NCI-H524 (cell line): Measurements from ENCODE around the gene OPCML.
A peak's percentile ranks its signal among the peaks of the same experiment; 100 is the strongest.

Source experiments
- DNase-seq, 2 experiments: peaks; one replicate each; lab custom pipeline; 2025; lab: John Stamatoyannopoulos, UW

OPCML gene

DNA sequence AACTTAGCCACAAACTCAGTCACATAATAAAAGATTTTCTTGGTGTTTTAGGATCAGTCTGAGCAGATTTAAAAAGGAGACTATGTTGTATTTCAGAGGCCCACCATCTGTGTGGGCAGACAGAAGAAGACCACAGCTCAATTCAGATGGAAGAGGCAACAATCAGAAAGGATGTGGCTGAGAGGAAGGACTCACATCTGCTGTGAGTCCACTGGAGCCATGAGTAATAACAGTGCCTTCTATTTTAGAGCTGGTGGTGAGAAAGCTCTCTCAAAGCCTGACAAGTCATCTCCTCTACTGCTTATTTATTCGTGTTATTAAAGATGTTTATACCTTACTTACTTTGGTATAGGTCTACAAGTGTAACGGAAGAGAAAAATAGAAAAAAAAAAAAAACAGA is 357.2 kb downstream of the OPCML start:
- DNase-seq: no peak

DNA sequence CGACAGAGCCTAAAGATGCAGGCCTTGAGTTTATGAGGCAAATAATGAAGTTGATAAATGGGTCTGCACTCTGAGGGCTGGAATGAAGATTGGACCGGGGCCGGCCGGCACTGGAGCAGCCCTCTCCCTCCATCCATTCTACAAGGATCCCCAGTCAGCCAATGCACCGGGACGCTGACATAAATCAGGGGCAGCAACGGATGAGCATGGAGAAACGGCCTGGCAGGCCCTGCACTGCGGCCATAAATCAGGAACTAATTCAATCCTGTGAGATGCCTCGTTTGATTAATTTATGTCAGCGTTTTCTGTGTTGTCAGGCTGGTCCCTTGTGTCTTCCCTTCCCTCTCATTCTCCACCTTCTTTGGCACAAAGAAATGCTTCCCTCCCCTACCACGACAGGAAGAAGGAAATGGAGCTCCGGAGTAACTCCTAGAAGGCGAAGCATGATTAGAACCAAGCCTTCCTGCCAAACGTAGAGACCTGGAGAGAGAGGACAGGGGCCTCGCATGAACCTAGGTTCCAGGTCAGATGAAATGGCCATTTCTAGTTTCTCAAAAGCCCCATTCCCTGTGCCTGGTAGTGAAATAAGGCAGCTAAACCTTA is 358.4 kb downstream of the OPCML start:
- DNase-seq: no peak

DNA sequence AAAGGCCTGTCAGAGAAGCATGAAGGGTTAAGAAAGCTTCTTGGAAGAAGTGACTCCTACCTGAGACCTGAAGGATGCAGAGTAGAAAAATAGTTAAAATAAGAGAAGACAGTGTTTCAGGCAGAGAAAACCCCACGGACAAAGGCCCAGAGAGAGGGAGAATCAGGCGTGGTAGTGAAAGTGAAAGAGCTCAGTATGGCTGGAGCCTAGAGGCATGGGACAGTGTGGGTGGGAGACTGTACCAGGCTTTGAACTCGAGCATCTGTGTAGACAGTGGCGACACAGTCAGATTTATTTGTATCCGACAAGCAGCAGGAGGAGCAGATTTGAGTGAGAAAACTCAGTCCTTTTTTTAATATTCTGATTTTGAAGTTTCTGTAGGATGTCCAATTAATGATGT is 360.0 kb downstream of the OPCML start:
- DNase-seq: no peak

DNA sequence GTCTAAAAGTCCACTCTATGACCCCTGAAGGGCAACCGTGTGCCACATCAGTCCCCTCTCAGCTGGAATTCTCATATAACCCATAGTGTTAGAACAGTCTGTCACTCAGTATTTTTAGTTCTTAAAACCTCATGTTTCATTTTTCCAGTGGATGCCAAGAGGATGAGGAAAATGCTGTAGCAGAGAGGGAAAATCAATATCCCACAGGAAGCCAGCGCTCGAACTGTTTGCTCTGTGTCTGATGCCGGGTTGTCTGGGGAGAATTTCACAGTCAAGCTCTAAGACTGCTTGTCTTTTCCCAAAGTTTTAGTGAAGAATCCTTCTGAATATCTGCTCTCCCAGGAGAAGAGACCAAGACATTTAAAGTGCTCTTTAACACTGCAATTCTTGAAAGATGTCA is 360.9 kb downstream of the OPCML start:
- DNase-seq: no peak

DNA sequence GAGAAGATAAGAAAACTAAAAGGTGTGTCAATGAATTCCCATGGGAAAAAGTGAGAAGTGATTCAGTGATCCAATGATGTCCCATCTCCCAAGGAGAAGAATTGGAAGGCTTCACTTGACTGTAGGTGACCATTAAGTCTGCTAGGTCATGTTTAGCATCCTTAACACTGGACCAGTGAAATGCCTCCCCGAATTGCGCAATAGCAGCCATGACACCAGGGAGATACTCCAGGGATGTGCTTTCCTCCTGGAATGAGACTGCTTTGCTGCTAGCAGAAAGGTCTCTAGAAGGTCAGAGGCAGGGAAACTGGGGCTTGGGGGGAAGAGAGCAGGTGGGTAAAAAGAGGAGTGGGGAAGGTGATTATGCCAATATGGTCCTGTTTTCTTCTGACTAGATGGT is 364.3 kb downstream of the OPCML start:
- DNase-seq: no peak

DNA sequence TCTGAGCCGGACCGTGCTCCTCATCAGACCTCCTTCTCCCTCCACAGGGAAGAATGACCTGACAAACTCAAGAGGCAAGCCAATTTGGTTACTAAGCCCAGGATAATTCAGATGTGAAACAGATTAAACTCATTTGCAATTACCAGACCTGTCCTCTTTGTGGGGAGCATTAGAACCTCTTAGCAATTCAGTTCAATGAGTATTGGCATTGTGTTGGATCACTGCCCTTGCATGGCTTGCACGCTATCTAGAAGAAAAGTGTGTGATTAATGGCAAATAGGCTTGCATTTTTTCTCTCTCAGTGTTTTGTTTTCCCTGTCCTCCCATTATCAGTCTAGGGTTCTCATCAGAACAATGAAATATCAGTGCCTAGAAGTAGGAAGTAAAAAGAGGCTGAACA is 365.6 kb downstream of the OPCML start:
- no peak for DNase-seq

DNA sequence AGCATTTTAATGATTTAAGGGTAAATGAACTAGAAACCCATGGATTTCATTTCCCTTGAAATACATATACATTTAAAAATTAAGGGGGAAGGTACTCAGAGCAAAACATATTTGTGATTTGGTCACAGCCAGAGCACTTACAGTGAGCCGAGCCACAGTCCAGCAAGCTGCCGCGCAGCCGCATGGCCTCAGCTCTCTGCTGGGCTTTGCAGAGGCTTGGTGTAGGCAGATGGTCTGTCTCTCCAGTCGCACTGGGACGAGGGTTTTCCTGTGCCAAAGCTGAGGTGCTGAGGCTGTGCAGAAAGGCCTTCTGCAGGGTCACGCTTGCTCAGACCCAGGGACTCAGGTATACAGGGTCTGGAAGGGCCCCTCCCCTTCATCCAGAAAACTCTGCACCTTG is 367.3 kb downstream of the OPCML start:
- peak; percentile 31 to 68 for DNase-seq

DNA sequence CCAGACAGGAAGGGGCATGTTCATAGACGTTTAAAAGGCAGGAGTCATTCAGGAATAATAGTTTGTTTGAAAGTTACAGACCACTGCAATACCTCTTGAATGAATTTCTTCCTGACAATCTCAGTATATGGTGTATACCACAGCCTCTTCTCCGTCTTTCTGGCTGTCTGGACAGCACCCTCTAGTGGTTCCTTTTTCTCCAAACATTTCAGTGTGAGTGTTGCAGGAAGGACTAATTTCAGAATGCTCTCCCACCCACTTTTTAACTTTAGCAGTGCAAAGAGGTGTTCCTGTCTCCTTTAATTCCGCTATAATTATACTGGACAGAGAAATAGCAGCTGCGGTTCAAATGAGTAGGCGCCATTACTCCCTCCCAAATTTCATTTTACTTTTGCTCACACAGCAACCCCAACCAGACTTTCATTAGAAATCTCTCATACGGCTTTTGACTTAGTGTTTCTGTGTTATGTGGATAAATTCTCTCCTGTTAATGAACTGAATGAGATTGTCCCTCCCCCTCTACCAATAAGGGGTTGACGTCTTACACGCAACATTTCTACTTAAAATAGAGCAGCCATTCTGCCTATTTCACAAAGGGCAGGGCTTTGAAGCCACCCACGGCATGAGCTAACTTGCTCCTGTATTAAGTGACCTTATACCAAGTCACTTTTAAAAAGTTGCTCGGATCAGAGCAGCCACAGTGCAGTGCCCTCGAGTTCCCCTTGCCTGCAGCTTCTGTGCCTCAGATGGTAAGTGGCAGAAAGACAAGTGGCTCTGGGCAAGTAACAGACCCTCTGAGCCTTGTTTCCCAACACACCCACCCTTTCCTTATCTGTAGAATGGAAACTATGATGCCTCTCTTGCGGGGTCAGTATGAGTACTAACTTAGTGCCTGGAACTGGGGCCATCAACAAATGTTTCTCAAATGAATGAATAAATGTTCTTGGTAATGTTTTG is 368.6 kb downstream of the OPCML start:
- peak; percentile 23 to 60 for DNase-seq

DNA sequence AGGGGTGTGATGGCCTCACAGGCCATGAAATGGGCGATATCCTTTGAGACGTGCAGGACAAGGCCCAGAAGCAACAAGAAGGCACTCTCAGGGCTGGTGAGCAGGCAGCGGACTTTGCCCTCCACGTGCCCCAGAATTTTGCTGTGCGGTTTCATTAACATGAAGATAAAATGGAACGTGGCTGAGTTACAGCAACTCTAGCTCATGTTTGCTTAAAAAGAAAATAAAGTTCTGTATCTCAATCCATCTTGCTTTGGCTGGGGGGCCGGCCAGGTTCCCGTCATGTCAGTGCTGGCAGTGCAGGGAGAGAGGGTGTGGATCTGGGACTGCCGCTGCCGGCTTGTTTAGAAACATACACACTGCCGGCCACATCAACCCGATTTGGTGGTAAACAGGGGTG is 370.1 kb downstream of the OPCML start:
- DNase-seq: no peak

DNA sequence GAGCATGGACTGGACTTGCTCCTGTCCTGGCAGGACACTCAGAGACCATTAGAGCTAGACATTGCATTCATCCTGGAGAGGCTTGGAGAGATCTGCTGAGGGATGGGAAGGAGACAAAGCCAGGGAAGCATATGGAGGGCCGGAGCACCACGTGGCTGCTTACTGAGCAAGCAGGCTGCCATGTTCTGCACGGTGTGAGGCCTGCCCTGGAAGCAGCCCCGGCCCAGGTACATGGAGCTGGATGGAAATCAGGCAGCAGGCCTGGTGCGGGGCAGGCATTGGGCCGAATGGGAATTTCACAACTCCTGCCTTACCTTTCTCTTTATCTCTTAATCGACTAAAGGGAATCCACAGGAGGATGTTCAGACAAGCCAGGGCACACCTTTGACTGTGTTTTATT is 371.5 kb downstream of the OPCML start:
- DNase-seq: no peak

DNA sequence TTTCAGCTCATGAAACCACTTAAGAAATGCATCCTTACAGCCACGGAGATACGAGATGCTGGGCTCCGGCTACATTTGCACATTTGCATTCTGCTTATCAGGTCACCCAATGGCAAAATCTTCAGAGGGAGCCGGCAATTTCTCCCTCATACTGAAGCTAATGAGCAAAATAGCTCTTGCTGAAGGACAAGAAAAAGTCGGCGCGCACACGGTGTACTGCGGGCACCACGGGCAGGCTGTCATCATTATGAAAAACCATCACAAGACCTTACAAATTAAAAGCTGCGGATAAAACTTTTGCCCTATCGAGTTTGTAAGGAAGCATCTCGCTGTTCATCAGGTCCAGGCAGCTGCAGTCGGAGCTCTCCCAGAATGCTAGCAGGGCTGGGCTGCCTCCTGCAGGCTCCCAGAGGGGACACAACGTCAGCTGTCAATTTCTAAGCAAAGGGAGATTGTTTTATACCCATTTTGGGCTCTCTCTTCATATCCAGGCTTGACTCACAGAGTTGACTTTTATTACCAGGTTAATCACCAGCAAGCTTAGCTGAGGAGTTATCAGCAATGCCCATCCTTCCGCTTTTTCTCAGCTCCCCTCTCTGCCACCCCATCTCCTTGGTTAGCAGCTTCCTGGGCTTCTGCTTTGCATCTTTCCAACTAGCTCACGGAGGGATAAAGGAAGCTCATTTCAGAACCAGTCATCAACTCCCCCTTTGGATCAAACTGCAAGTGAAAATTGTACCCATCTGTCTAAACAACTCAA is 375.1 kb downstream of the OPCML start:
- DNase-seq: peak in 1 of 2 experiments; percentile 51

DNA sequence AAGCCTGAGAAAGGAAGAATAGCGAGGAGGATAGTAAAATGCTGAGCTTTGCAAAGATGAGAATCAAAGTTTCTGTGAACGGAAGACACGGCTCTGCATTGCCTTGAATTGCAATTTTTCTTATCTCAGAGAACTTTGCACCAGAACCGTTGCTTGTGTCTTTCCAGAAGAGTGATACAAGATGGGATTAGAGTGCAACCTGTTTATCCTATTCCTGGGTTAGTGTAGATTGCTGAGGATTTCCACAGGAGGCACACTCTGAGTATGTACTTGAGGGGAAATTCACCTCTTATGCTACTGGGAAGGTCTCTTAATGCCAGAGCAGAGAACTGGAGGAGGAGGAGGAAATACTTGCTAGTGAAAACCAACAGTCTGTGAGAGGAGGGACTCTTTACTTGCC is 377.5 kb downstream of the OPCML start:
- DNase-seq: no peak

DNA sequence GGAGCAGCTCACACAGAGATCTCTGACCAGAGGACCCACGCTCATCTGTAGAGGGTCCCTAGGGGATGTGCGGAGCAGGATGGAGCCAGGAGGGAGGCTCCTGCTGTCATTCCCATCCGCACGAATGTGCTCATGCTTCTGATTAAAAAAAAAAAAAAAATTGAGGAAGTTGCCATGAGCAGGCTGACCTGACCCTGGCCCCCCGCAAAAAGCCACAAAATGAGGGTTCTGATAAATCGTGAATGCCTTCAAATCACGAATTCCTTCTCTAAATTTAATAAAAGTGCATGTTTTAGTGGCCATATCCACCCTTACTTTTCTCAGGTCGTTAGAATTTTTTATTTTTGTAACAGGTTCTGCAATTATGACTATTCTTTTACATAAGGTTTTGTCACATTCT is 378.2 kb downstream of the OPCML start:
- DNase-seq: no peak

DNA sequence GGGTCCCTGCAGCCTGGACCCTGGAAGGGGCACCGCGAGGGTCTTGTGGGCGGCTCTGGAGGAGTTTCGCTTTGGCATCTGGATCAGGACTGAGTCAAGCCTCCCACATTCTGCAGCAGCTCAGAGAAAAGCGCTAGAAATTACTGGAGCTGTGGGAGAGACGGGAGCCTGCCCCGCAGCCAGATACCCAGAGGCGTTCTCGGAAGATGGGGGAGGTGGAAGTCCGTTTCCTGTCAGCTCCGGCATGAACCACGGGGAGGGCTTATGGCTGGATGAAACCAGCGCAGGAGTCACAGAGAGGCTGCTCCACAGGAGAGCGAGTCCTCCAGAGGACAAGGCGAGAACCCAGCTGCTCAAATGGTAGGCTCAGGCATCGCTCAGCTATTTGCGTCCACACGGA is 379.3 kb downstream of the OPCML start:
- DNase-seq: no peak

DNA sequence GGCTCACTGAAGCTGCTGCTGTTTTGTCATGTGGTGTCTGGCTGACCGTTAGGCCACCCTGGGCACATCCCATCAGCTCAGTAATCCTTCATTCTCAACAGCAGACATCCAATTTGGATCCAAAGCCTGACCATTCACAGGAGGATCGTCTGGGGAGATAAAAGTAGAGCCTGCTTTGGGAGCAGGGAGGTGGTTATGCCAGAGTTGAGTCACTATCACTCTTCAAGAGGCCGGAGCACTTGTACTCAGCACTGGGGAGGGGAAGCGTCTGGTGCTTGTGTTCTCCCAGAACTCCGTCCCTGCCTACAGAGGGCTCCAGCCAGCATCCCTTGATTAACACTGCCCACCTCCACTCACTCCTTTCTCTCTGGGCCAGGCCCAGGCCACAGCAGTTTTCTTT is 382.6 kb downstream of the OPCML start:
- no peak for DNase-seq

DNA sequence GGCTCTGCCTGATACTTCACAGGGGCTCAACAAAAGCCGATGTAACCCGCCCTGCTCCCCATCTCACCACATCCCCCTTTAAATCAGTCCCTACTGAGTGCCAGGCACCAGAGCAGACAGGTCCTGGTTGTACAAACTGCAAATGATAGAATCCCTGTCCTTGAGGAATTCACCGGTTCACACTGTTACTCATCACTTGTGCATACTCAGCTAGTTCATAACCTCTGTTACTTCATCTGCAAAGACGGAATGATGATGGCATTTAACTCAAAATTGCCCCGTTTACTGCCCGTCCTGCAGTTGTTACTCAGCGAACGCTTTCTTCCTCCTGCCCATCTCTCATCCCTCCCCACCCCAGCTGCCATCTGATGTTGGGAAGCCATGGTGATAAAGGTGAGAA is 384.7 kb downstream of the OPCML start:
- no peak for DNase-seq

DNA sequence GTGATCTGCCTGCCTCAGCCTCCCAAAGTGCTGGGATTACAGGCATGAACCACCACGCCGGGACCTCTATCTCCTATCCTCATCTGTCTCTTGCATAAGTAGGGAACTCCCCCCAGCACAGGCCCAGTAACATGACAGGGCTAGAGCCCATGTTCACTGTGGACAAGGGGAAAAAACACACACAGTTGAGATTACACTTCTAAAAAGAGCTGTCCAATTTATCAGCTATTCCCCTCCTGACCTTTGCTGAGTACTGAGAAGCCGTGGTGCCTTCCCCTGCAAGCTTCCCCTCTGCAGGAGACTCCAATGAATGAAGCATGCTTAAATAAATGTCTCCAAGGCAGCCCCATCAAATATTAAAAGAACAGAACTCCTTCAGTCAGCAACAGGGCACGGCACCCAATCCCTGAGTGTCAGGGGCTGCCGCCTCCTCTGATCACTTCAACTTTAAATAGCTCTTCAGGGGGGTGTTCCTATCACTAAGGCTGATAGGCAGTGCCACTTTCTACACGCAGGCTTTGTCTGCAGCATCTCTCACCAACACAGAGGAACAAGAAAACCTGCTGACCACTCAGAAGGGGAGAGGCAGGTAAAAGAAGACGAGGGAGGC is 385.5 kb downstream of the OPCML start:
- no peak for DNase-seq

DNA sequence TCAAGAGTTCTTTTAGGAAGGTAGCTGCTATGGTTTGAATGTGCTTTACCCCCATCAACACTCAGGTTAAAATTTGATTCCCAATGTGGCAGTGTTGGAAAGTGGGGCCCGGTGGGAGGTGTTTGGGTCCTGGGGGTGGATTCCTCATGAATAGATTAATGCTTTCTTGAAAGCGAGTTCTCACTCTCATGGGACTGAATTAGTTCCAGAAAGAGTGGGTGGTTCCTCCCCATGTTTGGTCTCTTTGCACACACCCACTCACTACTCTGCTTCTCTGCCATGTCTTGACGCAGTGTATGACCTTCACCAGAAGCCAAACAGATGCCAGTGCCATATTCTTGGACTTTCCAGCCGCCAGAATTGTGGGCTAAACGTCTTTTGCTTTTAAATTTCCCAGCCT is 394.4 kb downstream of the OPCML start:
- peak in 1 of 2 experiments; percentile 80 for DNase-seq

DNA sequence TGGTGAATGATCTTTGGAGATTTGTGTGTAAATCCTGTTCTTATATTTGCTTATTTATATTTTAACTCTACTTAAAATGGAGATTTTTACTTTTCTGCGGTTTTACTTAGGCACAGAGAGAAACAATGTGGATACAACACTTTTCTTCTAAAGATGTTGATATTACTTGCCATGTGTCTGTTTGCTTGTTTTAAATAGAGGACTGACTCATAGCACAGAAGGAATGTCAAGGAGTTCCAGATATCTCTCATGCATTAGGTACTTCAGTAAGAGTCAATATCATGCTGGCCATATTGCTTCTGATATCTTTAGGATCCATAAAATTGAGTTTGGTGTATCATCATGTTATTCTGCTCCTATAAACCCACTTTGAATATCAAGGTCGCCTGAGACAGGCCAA is 395.0 kb downstream of the OPCML start:
- DNase-seq: no peak

DNA sequence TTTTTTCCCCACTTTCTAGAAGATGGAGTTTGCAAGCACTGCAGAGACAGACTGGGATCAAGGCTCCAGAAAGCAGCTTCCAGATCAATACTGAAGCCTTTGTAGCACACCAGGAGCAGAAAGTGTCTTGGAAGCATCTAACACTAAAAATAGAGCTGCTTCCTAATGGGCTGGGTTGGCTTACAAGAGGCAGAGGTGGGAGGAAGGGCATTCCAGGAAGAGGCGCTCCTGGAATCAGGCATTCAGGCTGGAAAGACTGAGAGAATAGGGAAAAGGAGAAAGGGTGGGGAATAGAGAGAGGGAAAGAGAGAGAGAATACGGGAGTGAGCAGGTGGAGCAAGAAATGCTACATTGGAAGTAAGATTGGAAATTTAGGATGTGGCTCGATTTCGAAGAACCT is 395.9 kb downstream of the OPCML start:
- no peak for DNase-seq

DNA sequence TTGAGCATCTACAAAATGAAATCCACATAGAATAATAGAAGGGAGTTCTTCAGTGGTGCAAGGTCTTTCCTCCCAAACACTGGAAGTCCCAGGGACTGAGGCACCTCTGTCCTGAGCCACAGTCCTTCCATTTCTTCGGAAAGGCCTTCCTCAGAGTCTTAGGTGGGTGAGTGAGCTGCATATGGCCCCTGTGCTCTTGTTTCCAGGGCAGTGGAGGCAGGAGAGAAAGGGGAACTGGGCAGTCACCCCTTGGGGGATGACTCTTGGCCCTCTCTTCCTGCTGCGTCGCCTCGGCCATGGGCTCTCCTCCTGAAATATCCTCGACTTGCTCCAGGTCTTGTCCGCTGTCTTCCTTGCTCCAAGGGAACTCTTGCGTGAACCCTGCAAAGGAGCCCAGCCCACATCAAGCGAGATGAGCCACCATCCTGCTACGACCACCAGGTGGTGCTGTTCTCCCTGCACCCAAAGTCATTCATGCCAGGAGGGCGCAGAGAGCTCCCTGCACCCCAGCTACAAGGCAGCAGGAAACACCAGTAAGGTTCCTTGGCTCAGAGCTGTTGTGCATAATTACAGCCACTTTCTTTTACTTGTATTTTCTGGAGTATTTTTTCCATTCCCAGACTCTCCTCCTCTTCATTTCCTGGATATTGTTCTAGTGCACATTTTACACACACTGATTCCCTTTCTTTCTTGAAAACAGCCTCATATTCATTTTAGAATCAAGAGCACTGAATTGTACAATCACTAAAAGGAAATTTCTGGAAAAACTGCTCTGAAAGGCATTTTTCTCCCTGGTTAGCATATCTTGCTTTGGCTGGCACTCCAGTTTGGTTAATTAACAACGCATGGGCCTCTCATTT is 397.8 kb downstream of the OPCML start:
- peak; percentile 41 to 60 for DNase-seq
